GM18870 (cell line): ENCODE results near the gene CEMIP.

Experiments used
- ATAC-seq: cut with Tn5 transposase; IDR thresholded peaks from one replicate; pipeline ENCODE4 v1.9.1; 2021; ENCODE audit warnings: moderate library complexity; ENCODE audit not compliant: unreplicated experiment

CEMIP gene

DNA sequence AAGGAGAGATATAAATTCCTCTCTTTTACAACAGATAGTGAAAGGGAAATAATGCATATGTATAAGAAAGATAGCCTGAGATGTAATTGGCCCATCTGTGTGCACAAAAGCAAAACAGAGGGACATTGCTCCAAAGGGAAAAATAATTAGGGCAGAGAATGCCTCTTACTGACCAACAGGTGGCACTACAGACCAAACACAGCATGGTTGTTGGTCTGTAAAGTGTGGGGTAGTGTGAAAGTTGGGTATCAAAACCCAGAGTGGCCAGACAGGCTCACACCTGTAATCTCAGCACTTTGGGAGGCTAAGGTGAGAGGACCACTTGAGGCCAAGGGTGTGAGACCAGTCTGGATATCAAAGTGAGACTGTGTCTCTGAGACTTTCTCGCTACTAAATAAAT lies 217.1 kb downstream of the CEMIP start:
- ATAC-seq: no peak

DNA sequence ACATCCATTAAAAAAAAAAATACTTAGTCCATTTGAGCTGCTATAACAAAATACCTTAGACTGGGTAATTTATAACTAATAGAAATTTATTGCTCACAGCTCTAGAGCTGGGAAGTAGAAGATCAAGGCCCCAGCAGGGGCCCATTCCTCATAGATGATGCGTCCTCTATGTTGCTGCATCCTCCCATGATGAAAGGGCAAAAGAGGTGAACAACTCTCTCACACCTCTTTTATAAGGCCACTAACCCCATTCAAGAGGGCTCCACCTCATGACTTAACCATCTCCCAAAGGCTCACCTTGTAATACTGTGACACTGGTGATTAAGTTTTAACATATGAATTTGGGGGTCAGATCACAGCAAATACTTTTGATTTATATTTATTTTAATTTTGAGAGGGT lies 218.5 kb downstream of the CEMIP start:
- ATAC-seq: no peak

DNA sequence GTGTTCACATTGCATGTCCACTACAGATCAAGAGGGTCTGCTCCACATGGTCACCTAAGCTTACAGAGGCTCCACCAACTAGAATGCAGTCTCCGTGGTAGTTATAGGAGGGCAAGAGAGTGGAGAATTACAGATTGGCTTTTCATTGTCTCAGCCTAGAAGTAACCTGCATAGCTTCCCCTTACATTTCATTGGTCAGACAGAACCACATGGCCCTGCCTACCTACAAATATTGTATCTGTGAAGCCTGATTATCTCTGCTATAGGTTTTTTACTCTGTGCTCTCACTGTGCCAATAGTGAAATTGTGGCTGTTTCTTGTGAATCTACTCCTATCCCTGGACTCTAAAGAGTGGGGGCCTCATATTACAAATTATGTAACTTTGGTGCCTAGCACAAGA lies 219.1 kb downstream of the CEMIP start:
- no peak for ATAC-seq

DNA sequence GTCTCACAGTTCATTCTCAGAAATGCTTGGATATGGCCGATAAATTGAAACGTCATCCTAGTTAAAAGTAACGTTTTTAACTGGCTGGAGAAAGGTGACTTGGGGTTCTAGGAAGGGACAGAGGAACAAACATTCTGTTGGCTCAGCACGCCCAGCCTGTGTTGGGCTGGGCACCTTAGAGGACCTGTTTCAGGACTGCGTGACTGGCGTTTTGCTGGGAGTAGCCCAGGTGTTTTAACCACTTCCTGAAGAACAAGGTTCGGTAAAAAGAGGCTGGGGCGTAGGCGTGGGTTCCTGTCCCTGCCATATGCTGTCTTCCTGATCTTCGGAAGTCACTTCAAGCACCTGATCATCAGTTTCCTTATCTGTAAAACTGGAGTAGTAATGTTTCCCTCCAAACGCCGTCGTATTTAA lies 220.5 kb downstream of the CEMIP start:
- peak; percentile 43 for ATAC-seq

DNA sequence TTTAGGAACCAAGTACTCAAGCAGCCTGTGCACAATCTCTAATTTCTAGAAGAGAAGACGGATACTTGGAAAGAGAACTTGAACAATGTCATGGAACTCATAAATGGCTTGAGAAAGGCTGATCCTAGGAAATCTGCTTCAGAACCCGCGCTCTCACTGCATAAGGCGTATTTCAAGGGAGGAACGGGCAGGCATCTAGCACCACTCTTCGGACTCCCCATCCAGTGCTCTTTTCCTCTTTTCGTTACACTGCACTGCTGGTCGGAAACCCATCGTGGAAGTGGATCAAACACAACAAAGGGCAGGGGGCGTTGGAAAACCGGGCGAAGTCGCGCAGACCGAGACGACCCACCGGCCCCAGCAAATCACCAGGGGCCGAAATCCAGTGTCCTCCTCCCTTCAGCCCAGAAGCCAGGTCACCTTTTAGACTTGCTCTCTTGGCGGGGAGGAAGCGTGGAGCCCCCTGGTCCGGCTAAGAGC lies 221.0 kb downstream of the CEMIP start:
- ATAC-seq: no peak

DNA sequence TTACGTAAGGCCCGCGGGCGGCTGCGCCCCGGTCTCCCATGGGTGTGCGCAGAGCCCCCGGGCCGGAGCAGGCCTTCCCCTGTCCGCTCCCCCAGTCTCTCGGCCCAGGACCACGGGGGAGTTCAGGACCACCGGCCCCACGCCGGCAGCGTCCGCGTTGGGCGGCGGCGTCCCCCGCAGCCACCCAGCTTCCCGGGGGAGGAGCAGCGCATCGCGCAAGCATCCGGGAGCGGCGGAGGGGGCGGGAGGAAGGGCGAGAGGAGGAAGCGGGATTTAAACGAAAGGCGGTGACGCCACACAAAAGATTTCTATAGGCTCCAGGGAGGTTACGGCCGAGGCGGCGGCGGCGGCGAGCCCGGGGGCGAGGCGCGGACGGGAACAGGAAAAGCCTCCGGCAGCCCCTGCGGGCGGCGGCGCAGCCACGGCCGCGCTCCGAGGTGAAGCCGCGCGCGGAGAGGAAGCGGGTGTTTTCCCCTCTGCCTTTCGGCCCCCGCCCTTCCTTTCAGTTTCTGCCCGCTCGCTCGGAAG lies 221.5 kb downstream of the CEMIP start, which contains the start of gene TLNRD1:
Gene TLNRD1 (plus strand): TSS at position 300 of the 528 bp plus-strand sequence. CDS start 1,349 bp downstream, outside the sequence.
- ATAC-seq: peak; percentile 44
